ENCODE results near the gene PHKA2.
"Not testable (repeated sequence)": the region's sequence is repeated elsewhere in the genome, so short reads cannot be mapped to it uniquely, and the experiment has no call there.

The PHKA2 gene
- total RNA-seq, result 19.0 to 46.7 (median 35.3) reads per million in 17 experiments

DNA sequence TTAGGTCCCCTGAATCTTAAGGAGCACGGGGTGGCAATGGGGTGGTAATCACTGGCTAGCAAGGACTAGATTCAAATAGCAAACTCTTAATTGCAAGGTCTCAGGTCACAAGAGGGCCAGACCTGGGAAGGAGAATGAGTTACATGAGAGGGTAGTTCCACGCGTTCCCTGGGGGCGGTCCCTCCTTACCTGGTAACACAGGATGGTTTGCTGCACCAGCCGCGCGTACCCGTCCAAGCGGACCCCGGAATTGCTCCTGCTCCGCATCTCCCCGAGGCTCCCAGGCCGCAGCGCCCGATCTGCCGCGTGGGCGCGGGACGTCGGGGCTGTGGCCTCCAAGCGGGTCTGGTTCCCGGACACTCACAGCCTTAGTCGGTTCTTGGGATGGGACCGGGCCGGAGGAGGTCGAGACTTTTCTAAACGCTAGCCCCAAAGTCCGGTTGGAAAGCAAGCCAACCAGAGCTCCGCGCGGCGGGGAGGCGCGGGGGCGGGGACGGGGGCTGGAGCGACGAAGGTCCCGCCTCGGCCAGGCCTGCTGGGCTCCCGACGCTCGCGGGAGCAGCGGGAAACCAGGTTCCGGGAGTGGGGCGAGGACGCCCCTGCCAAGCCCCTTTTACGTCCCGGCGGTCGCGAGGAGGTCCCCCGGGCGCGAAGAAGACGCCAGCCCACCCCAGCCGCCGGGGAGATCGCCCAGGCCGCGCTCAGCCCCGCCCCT lies at the start of gene PHKA2:
PHKA2 (minus strand) TSS at position 449 of the 715 bp plus-strand sequence; CDS start at position 267, 182 bp downstream.
- peak in 2 of 4 experiments; percentile 75 to 81 for DNase-seq

DNA sequence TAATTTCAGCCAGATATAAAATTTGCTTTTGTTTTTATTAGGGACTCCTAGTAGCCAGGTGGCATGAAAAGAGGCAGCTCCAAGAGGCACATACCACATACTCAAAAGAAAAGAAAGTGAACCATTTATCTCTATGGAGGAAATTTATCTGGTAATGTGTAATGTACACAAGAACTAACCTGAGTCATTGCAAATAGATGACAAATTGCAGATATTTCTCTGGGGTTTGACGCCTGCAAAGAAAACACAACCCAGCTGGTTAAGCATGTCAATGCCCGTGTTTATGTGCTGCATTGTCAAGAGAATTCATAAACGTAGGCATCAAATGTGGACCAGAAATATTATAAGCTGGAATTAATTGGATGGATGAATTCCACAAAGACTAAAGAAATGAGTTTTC lies 46.9 kb upstream of the PHKA2 start:
- DNase-seq, result no peak

DNA sequence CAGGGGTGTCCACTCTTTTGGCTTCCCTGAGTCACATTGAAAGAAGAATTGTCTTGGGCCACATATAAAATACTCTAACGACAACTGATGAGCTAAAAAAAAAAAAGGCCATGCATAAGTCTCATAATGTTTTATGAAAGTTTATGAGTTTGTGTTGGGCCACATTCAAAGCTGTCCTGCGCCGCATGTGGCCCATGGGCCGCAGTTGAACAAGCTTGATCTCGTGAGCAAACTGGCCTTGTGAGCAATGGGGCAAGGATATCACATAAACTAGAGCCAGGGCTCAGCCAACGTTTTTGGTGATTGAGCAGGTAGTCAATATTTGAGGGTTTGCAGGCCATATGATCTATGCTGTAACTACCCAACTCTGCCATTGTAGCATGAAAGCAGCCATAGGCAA lies 44.6 kb upstream of the PHKA2 start:
- DNase-seq, result no peak

GRCh38 chrX:19024366-19024765 lies 40.5 kb upstream of the PHKA2 start:
- DNase-seq, result no peak

DNA sequence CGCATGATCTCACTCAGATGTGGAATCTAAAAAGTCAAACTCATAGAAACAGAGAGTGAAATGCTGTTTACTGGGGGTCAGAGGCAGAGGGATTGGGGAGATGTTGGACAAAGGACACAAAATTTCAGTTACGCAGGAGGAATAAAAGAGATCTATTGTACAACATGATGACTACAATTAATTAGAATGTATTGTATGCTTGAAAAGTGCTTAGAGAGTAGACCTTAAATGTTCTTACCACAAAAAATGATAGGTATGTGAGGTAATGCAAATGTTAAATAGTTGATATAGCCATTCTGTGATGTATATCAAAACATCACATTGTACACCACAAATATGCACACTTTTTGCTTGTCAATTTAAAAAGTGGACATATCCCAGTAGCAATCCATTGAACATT lies 36.1 kb upstream of the PHKA2 start:
- no peak for DNase-seq

DNA sequence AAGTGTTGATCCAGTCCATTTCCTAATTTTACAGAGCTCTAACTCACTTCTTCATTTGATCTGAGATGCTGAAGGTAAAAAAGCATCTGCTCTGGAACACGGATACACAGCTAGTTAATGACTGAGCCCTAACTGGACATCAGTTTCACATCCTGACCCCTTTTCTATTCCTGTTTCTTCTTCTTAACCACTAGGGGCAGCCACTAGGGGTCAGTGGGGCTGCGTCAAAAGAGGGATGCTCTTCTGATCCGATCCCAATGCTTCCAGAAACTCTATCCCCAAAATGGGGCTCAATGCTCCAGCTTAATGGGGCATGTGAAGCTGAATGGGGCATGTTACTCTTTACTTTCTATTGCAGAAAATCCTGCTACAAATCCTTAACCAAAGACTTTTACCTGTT lies 33.4 kb upstream of the PHKA2 start:
- peak; percentile 18 to 55 (median 32) for DNase-seq

DNA sequence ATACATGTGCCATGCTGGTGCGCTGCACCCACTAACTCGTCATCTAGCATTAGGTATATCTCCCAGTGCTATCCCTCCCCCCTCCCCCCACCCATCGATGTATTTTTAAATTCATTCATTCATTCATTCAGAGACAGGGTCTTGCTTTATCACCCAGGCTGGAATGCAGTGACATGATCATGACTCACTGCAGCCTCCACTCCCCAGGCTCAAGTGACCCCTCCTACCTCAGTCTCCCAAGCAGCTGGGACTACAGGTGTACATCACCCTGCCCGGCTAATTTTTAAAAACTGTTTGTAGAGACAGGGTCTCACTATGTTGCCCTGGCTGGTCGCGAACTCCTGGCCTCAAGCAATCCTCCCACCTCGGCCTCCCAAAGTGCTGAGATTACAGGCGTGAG lies 32.7 kb upstream of the PHKA2 start:
- not testable (repeated sequence) for DNase-seq

- DNase-seq, result no peak
Measured at GRCh38 chrX:19007868-19008267, 24.0 kb upstream of the PHKA2 start.

GRCh38 chrX:19007011-19007410 lies 23.1 kb upstream of the PHKA2 start:
- no peak for DNase-seq

DNA sequence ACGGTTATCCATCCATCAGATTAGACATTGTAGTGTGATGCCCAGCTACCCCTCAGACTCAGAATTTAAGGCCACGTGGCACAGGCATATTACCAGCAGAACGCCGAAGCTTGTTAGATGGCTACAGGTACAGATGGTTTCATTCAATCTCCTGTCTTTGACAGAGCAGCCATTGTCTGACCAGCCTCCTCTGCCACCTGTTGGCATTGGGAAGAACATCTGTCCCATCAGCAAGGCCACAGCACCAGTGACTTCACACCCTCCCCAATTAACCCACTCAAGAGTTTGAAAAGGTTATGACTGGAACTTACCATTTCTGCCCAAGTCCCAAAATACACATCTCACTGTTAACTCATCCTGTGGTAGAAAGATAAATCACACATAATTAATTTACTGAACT lies 22.0 kb upstream of the PHKA2 start:
- no peak for DNase-seq

GRCh38 chrX:19003756-19004155 lies 19.8 kb upstream of the PHKA2 start:
- DNase-seq, result no peak

DNA sequence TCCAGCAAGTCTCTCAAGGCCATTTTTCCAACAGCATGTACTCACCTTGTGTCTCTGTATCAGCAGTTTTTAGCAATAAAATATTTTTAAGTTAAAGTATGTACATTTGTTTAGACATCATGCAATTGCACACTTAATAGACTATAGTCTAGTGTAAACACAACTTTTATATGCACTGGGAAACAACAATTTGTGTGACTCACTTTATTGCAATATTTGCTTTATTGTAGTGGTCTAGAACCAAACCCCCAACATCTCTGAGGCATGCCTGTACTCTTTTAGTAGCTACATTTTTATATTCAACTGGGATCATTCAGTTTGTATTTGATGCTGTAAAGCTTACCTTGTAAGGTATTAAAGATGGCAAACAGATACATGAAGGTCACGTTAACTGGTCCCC lies 14.7 kb upstream of the PHKA2 start:
- DNase-seq, result no peak

- DNase-seq, result no peak
Measured at GRCh38 chrX:18997916-18998315, 14.0 kb upstream of the PHKA2 start.

- no peak for DNase-seq
Measured at GRCh38 chrX:18996536-18996935, 12.6 kb upstream of the PHKA2 start.

DNA sequence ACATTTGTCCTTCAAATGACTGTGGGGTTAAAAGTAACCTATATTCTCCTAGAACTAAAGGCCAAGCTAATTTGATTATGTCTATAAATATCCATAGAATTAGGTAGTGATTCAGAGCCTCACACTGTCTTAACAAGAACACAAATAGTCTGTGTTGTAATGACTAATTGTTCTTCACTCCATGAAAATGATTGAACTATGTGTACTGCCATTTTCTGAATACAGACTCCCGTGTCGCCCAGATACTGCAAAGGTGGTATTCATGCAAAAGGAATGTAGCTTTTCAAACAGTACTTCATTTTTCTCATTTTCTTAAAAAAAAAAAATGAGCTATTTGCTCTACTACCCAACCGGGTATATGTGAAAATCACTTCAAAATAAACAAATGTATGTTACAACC lies 11.3 kb upstream of the PHKA2 start:
- DNase-seq, result no peak

DNA sequence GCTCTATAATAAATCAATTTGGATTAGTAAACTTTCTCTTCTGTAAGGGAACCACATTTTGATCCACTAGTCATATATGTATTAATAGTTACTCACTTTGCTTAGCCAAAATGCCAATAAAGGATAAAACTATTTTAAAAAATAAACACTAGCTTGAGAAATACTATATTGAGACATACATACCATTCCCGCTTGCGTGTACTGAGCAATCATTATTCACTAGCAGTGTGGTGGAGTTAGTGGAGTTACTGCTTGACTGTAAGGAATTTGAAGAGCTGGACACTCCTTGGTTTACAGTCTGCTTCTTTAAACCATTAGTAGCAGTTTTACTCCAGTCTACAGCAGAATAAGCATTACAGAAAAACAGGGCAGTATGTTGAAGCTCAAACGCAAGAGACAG lies 10.8 kb upstream of the PHKA2 start:
- DNase-seq, result no peak

GRCh38 chrX:18992829-18993228 lies 8.9 kb upstream of the PHKA2 start:
- DNase-seq, result no peak

DNA sequence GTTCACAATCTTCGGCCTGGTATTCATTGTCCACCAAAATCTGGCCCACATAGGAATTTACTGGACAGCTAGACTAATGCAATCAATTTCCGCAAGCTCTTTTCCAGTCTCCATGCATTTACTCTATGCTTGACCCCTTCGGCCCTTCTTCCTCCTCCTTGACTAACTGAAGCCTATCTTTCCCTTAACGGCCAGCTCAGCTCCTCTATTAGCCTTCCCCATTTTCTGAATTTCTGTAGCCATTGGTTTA lies 1.2 kb upstream of the PHKA2 start:
- peak in 2 of 4 experiments; percentile 15 to 23 for DNase-seq

GRCh38 chrX:18984381-18985185 lies 669 bp upstream of the PHKA2 start:
- peak; percentile 75 to 89 (median 86) for DNase-seq

GRCh38 chrX:18981124-18981807 lies 2.6 kb downstream of the PHKA2 start:
- no peak for DNase-seq

- not testable (repeated sequence) for DNase-seq
Measured at GRCh38 chrX:18980262-18980661, 3.7 kb downstream of the PHKA2 start.

GRCh38 chrX:18974993-18975392 lies 8.9 kb downstream of the PHKA2 start:
- no peak for DNase-seq

DNA sequence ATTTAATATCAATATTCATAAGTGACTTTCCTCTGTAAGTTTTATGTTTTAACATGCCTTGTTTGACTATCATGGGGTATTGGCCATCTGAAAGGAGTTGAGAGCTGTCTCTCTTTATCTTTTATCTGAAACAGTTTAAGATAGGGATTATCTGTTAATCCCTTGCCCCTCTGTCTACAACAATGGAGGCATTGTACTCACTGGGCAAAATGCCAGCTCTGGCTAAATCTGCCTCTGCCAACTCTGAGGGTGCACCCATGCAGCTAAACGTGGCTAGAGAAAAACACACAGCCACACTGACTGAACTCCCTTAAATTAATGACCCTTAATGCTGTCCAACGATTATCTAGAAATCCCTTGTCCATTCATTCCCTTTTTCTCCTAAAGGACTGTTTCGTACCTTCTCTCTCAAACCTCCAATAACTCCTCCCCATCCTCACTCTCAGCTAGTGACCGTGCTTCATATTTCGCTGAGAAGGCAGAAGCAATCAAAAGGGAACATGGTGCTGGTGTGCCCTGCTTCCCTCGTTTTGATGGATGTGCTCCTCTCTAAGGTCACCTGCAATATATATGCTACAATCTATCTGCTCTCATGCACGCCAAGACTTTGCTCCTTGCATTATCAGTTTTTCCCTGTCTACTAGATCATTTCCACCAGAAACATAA lies 10.3 kb downstream of the PHKA2 start:
- DNase-seq, result no peak
